Fibroblast of the aortic adventitia (primary cell): ENCODE results near the gene DMD. TPM values are rescaled to one million over a fixed set of nuclear protein-coding genes. Genes with fewer than 3 reads are reported as not detected.
A peak's percentile ranks its signal among the peaks of the same experiment; 100 is the strongest.

ENCODE experiments used
- DNase-seq: peaks from one replicate; pipeline ENCODE4 v3.0.0-alpha.2; 2010; ENCODE audit warnings: low read depth
- H3K4me3 ChIP-seq: 2 replicates; pipeline ENCODE4 v1.5.1; 2011; ENCODE audit warnings: low read depth, mild to moderate bottlenecking, control low read depth, low read length, moderate library complexity
- total RNA-seq: library from RNA; depleted of rRNA; stranded (reverse); fragments of >200 nt; gene quantifications from 2 replicates; pipeline ENCODE4 v1.2.3, GENCODE V29; 2012; ENCODE audit warnings: low replicate concordance
- TF ChIP-seq, protein P1 (sequence below): IDR thresholded peaks from 2 replicates; pipeline ENCODE4 v1.5.1; 2011; ENCODE audit warnings: mild to moderate bottlenecking, low read length, control low read depth, inconsistent platforms; ENCODE audit not compliant: insufficient read depth

The DMD gene
- total RNA-seq, 1 donor = 10.3 TPM

- TF ChIP-seq, protein P1, sequence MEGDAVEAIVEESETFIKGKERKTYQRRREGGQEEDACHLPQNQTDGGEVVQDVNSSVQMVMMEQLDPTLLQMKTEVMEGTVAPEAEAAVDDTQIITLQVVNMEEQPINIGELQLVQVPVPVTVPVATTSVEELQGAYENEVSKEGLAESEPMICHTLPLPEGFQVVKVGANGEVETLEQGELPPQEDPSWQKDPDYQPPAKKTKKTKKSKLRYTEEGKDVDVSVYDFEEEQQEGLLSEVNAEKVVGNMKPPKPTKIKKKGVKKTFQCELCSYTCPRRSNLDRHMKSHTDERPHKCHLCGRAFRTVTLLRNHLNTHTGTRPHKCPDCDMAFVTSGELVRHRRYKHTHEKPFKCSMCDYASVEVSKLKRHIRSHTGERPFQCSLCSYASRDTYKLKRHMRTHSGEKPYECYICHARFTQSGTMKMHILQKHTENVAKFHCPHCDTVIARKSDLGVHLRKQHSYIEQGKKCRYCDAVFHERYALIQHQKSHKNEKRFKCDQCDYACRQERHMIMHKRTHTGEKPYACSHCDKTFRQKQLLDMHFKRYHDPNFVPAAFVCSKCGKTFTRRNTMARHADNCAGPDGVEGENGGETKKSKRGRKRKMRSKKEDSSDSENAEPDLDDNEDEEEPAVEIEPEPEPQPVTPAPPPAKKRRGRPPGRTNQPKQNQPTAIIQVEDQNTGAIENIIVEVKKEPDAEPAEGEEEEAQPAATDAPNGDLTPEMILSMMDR = no peak
- H3K4me3 ChIP-seq = no peak overlapping the region
- DNase-seq = no peak
These were observed 40.3 kb downstream of the DMD start for GRCh38 chrX:33171041-33171440.

DNA sequence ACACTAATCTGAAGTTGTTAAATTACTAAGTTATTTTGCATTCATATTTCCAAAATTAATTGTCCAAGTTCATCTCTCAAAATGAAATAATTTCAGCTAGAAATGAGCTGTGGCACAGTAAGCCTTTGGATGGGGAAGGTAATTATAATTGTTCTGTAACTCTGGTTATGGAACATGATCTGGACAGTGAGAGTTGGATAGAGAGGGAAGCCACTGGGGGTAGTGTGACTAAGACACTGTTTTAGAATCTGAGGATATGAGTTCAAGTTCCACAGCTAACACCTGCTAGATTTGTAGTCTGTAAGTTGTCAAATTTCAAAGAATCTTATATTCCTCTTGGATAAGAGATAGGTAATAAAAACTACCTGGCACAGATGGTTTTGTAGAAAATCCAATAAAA lies 49.5 kb downstream of the DMD start:
- DNase-seq = no peak
- no peak overlapping the region for H3K4me3 ChIP-seq
- TF ChIP-seq, protein P1 = no peak

GRCh38 chrX:33160273-33160672 lies 51.1 kb downstream of the DMD start:
- no peak overlapping the region for H3K4me3 ChIP-seq
- TF ChIP-seq, protein P1 = no peak
- no peak for DNase-seq

DNA sequence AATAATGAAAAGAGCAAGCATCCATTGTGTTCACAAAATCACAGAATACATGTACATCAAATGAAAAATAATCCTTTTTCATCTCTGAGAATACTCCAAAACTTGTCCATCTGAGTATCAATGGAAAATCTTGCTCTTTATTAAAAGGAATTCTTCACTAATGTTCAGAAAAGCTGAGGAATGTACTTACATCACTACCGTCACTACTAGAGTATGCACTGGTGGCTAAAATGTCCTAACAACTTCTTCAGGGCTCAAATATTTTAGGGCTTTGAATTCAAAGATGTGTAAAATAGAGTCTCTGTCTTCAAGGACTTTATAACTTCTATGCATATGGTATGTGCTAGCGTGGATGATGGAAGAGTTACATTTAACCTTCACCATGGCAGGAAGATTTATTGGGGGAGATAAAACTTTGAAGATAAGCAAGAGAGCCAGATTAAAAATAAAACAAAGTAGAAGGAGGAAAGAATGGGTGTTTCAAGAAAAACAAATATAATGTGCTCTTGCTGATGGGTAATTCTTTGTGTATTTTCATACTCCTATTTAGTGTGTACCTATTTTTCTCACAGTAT lies 55.1 kb downstream of the DMD start:
- peak; percentile 17 for DNase-seq
- TF ChIP-seq, protein P1 = no peak
- no peak overlapping the region for H3K4me3 ChIP-seq

DNA sequence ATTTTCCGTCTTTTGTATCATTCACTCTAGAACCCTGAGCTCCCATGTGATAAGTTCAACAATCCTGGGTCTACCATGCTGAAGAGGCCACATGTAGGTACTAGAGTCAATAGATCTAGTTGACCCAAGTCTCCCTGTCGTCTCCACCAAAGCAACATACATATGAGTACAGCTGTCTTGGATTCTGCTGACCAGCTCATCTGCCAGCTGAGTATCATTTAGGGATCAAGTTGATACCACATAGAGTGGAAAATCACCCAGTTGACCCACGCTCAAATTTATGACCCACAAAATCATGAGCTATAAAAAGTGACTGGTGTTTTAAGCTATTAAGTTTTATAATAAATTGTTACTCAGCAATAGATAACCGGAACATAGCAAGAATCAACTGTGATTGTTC lies 61.8 kb downstream of the DMD start:
- DNase-seq = no peak
- TF ChIP-seq, protein P1 = no peak
- H3K4me3 ChIP-seq = no peak overlapping the region

GRCh38 chrX:33149085-33149484 lies 62.3 kb downstream of the DMD start:
- DNase-seq = no peak
- no peak overlapping the region for H3K4me3 ChIP-seq
- TF ChIP-seq, protein P1 = no peak

DNA sequence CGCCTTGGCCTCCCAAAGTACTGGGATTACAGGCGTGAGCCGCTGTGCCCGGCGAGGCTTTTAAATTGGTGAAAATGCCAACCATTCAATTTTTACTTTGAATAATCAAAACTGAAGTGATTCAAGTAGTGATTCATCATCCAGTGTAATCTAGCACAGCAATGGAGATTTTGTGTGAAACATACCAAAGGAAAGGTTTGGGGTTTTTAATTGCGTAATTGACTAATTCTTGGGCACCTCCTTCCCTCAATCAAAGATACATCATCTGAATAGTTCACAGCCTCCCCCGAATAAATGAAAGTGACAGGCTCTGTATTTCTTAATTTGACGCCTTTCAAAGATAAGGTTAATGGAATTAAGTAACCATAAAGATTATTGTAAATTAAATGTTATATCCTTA lies 69.0 kb downstream of the DMD start:
- H3K4me3 ChIP-seq = no peak overlapping the region
- DNase-seq = no peak
- TF ChIP-seq, protein P1 = no peak
